Adipocyte (in vitro differentiated cells): ENCODE measurements around the gene FAM43A.

Experiments used
- DNase-seq: peaks from one replicate; pipeline ENCODE4 v3.0.0-alpha.2; 2015; ENCODE audit warnings: low read depth
- H3K27me3 ChIP-seq: replicated peaks from 2 replicates; pipeline ENCODE4 v1.7.0; 2013; ENCODE audit warnings: mild to moderate bottlenecking, low read length, moderate library complexity; ENCODE audit not compliant: control insufficient read depth, insufficient read depth
- H3K36me3 ChIP-seq: 2 replicates; pipeline ENCODE4 v1.7.0; 2013; ENCODE audit warnings: low read length, mild to moderate bottlenecking, moderate library complexity; ENCODE audit not compliant: control insufficient read depth, insufficient read depth, severe bottlenecking
- H3K4me1 ChIP-seq: 2 replicates; pipeline ENCODE4 v1.7.0; 2013; ENCODE audit warnings: mild to moderate bottlenecking, low read length, moderate library complexity; ENCODE audit not compliant: control insufficient read depth, insufficient read depth
- H3K4me3 ChIP-seq: 2 replicates; pipeline ENCODE4 v1.7.0; 2013; ENCODE audit warnings: mild to moderate bottlenecking, low read length, moderate library complexity
- H3K9ac ChIP-seq: 2 replicates; pipeline ENCODE4 v1.7.0; 2013; ENCODE audit warnings: mild to moderate bottlenecking, low read length, moderate library complexity
- H3K9me3 ChIP-seq: 2 replicates; pipeline ENCODE4 v1.7.0; 2013; ENCODE audit warnings: mild to moderate bottlenecking, low read length, moderate library complexity; ENCODE audit not compliant: control insufficient read depth

FAM43A gene

GRCh38 chr3:194689493-194689944 lies 3.8 kb downstream of the FAM43A start:
- H3K27me3 ChIP-seq: no peaks in the 10 kb centered on the region
- H3K4me1 ChIP-seq: peaks cover 31% of the 10 kb centered on the region
- H3K4me3 ChIP-seq: peak overlapping the region; percentile 90
- H3K9me3 ChIP-seq: no peaks in the 10 kb centered on the region
- no peaks in the 10 kb centered on the region for H3K36me3 ChIP-seq
- H3K9ac ChIP-seq: peak overlapping the region; percentile 88
- peak; percentile 94 for DNase-seq

- Histone ChIP-seq H3K4me1 (peaks cover 25% of the 10 kb centered on the region), H3K9ac (no peak overlapping the region), H3K4me3 (no peak overlapping the region), H3K36me3 (no peaks in the 10 kb centered on the region), H3K9me3 (no peaks in the 10 kb centered on the region), H3K27me3 (no peaks in the 10 kb centered on the region)
- peak; percentile 34 for DNase-seq
Measured at GRCh38 chr3:194690501-194691372, 5.1 kb downstream of the FAM43A start.

GRCh38 chr3:194691481-194692283 lies 6.0 kb downstream of the FAM43A start:
- DNase-seq: peak; percentile 79
- H3K27me3 ChIP-seq: peaks cover 5% of the 10 kb centered on the region

GRCh38 chr3:194696702-194697101 lies 11.0 kb downstream of the FAM43A start:
- Histone ChIP-seq H3K4me3 (no peak overlapping the region), H3K9me3 (peaks cover 20% of the 10 kb centered on the region), H3K4me1 (no peaks in the 10 kb centered on the region), H3K36me3 (no peaks in the 10 kb centered on the region), H3K9ac (no peak overlapping the region), H3K27me3 (peaks cover 10% of the 10 kb centered on the region)
- DNase-seq: no peak

More at GRCh38 chr3:194691481-194692283, 6.0 kb downstream of the FAM43A start:
- H3K4me1 ChIP-seq: peaks cover 25% of the 10 kb centered on the region
- no peaks in the 10 kb centered on the region for H3K9me3 ChIP-seq
- H3K4me3 ChIP-seq: no peak overlapping the region
- H3K36me3 ChIP-seq: no peaks in the 10 kb centered on the region
- H3K9ac ChIP-seq: no peak overlapping the region

GRCh38 chr3:194702545-194702944 lies 16.9 kb downstream of the FAM43A start:
- Histone ChIP-seq H3K9ac (no peak overlapping the region), H3K36me3 (no peaks in the 10 kb centered on the region), H3K9me3 (peaks cover 19% of the 10 kb centered on the region), H3K4me3 (no peak overlapping the region), H3K27me3 (peaks cover 12% of the 10 kb centered on the region), H3K4me1 (no peaks in the 10 kb centered on the region)
- no peak for DNase-seq

- Histone ChIP-seq H3K9me3 (no peaks in the 10 kb centered on the region), H3K27me3 (peaks cover 17% of the 10 kb centered on the region), H3K9ac (no peak overlapping the region), H3K36me3 (no peaks in the 10 kb centered on the region), H3K4me1 (no peaks in the 10 kb centered on the region), H3K4me3 (no peak overlapping the region)
- DNase-seq: no peak
Measured at GRCh38 chr3:194705227-194705626, 19.5 kb downstream of the FAM43A start.

- Histone ChIP-seq H3K9ac (no peak overlapping the region), H3K27me3 (peaks cover 17% of the 10 kb centered on the region), H3K9me3 (no peaks in the 10 kb centered on the region), H3K36me3 (no peaks in the 10 kb centered on the region), H3K4me1 (no peaks in the 10 kb centered on the region), H3K4me3 (no peak overlapping the region)
- no peak for DNase-seq
Measured at GRCh38 chr3:194705761-194706160, 20.1 kb downstream of the FAM43A start.

GRCh38 chr3:194707147-194707540 lies 21.5 kb downstream of the FAM43A start:
- H3K4me3 ChIP-seq: no peak overlapping the region
- no peaks in the 10 kb centered on the region for H3K9me3 ChIP-seq
- H3K9ac ChIP-seq: no peak overlapping the region
- no peak for DNase-seq
- no peaks in the 10 kb centered on the region for H3K4me1 ChIP-seq
- H3K27me3 ChIP-seq: peaks cover 17% of the 10 kb centered on the region
- H3K36me3 ChIP-seq: no peaks in the 10 kb centered on the region

- no peak overlapping the region for H3K4me3 ChIP-seq
- no peak for DNase-seq
- H3K9me3 ChIP-seq: no peaks in the 10 kb centered on the region
- peaks cover 11% of the 10 kb centered on the region for H3K27me3 ChIP-seq
- H3K36me3 ChIP-seq: no peaks in the 10 kb centered on the region
- H3K4me1 ChIP-seq: no peaks in the 10 kb centered on the region
- H3K9ac ChIP-seq: no peak overlapping the region
Measured at GRCh38 chr3:194711286-194711685, 25.6 kb downstream of the FAM43A start.

GRCh38 chr3:194711913-194712312 lies 26.2 kb downstream of the FAM43A start:
- no peak overlapping the region for H3K4me3 ChIP-seq
- H3K9me3 ChIP-seq: no peaks in the 10 kb centered on the region
- H3K9ac ChIP-seq: no peak overlapping the region
- DNase-seq: peak; percentile 92
- no peaks in the 10 kb centered on the region for H3K4me1 ChIP-seq
- no peaks in the 10 kb centered on the region for H3K36me3 ChIP-seq
- H3K27me3 ChIP-seq: peaks cover 17% of the 10 kb centered on the region
